Esophagus squamous epithelium (tissue), 5 donors: ENCODE data around the gene NEDD4L. TPM values are rescaled to one million over a fixed set of nuclear protein-coding genes. Genes with fewer than 3 reads are reported as not detected.

ENCODE experiments used
- DNase-seq: peaks from one replicate; lab custom pipeline; 2025; lab: John Stamatoyannopoulos, UW
- H3K27ac ChIP-seq, 4 donors: fragments of 200-600 bp; sonication (generic); one replicate each; pipeline ENCODE4 v1.5.1; 2016 to 2019; ENCODE audit warnings: mild to moderate bottlenecking in 1 of 4
- H3K27me3 ChIP-seq, 4 donors: fragments of 200-600 bp; sonication (generic); 1 replicate in 3 of 4; 2 replicates in 1 of 4; pipeline versions ENCODE4 v1.5.1 to v1.6.0; 2017 to 2021; ENCODE audit warnings: antibody characterized with exemption in 1 of 4
- H3K36me3 ChIP-seq, 3 donors: fragments of 200-600 bp; sonication (generic); one replicate each; pipeline ENCODE4 v1.5.1; 2016 to 2019
- H3K4me1 ChIP-seq, 3 donors: fragments of 200-600 bp; sonication (generic); one replicate each; pipeline ENCODE4 v1.5.1; 2017 to 2019
- H3K4me3 ChIP-seq, 4 donors: fragments of 200-600 bp; sonication (generic); 1 replicate in 3 of 4; 2 replicates in 1 of 4; pipeline ENCODE4 v1.5.1; 2016 to 2019; ENCODE audit warnings: mild to moderate bottlenecking in 2 of 4, moderate library complexity in 1 of 4
- H3K9me3 ChIP-seq, 3 donors: fragments of 200-600 bp; sonication (generic); one replicate each; pipeline ENCODE4 v1.5.1; 2016 to 2019
- POLR2A ChIP-seq, 4 donors: fragments of 450-650 bp; IDR thresholded peaks; one replicate each; pipeline ENCODE4 v1.6.1; 2017; ENCODE audit warnings: antibody characterized with exemption in 4 of 4, mild to moderate bottlenecking in 4 of 4, moderate library complexity in 3 of 4
- WGBS, 2 donors: methylation state at CpG; one replicate each; pipeline ENCODE4 v1.1.5; 2018; 5-methylcytosine and 5-hydroxymethylcytosine counted together
- intact Hi-C: fragments of 100-400 bp; cut with DNase I; formaldehyde crosslinking; loops from one replicate; pipeline ENCODE4 v1.15.0; 2022
- total RNA-seq, 4 donors: library from RNA; depleted of rRNA; stranded (reverse); fragments of >200 nt; gene quantifications; one replicate each; pipeline ENCODE4 v1.1.0, GENCODE V29; 2016
- TF ChIP-seq, protein P1 (sequence below), 6 experiments: fragments of 450-650 bp in 4 of 6; fragments of 200-600 bp in 2 of 6; sonication (generic) in 2 of 6; IDR thresholded peaks; one replicate each; pipeline ENCODE4 v1.5.1; 2016 to 2019; ENCODE audit warnings: antibody characterized with exemption in 6 of 6, mild to moderate bottlenecking in 4 of 6, moderate library complexity in 4 of 6
- donor health status: DM: yes; HTN: yes; CAD: no.

The NEDD4L gene
- total RNA-seq, 4 donors from 2014 or later, result 17.0 to 27.6 (median 21.9) TPM

DNA sequence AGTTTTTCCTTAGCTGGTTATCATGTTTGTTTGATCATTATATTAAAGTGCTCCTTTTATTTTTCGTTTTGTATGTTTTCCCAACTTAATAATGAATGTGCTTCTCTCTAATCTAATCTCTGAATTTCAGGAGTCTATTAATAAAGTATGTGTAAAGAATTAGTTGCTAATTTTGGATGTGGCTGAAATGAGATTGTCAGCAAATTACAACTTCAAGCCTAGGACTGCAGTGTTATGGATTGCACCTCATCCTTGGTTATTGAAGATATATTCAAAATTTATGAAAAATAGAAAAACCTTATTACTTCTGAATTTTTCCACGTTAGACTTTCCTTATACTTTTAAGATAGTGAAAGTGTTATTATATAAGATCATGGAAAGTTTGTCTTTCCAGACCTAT lies 227.7 kb downstream of the NEDD4L start:
- TF ChIP-seq POLR2A (IDR thresholded peaks at IDR 0.05), result no peak
- TF ChIP-seq, protein P1, sequence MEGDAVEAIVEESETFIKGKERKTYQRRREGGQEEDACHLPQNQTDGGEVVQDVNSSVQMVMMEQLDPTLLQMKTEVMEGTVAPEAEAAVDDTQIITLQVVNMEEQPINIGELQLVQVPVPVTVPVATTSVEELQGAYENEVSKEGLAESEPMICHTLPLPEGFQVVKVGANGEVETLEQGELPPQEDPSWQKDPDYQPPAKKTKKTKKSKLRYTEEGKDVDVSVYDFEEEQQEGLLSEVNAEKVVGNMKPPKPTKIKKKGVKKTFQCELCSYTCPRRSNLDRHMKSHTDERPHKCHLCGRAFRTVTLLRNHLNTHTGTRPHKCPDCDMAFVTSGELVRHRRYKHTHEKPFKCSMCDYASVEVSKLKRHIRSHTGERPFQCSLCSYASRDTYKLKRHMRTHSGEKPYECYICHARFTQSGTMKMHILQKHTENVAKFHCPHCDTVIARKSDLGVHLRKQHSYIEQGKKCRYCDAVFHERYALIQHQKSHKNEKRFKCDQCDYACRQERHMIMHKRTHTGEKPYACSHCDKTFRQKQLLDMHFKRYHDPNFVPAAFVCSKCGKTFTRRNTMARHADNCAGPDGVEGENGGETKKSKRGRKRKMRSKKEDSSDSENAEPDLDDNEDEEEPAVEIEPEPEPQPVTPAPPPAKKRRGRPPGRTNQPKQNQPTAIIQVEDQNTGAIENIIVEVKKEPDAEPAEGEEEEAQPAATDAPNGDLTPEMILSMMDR (IDR thresholded peaks at IDR 0.05), result no peak
- H3K4me3 ChIP-seq, result no peak overlapping the region
- intact Hi-C loops, result no loop called here
- no peak for DNase-seq
- no peaks in the 10 kb centered on the region for H3K9me3 ChIP-seq
- no peaks in the 10 kb centered on the region for H3K36me3 ChIP-seq
- H3K27me3 ChIP-seq, result no peaks in the 10 kb centered on the region
- H3K27ac ChIP-seq, result no peak overlapping the region
- 58 to 67% methylated on average over 2 of the region's 2 CpGs for WGBS, 2 donors
- peaks cover 4 to 57% (median 6%) of the 10 kb centered on the region in 3 donors for H3K4me1 ChIP-seq

DNA sequence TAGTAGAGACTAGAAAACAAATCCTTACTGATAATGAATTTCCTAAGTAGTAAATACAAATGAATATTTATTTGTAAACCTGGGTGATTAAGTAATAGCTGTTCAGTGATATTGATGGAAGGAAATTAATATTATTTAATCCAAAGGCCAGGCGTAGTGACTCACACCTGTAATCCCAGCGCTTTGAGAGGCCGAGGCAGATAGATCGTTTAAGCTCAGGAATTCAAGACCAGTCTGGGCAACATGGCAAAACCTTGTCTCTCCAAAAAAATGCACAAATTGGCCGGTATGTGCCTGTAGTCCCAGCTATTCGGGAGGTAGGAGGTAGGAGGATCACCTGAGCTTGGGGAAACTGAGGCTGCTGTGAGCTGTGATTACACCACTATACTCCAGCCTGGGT lies 228.2 kb downstream of the NEDD4L start:
- H3K4me1 ChIP-seq, result peaks cover 4 to 61% (median 6%) of the 10 kb centered on the region in 3 donors
- WGBS, 2 donors, result 53 to 56% methylated on average over 6 of the region's 6 CpGs
- intact Hi-C loops, result no loop called here
- H3K36me3 ChIP-seq, result no peaks in the 10 kb centered on the region
- no peak for DNase-seq
- H3K27ac ChIP-seq, result no peak overlapping the region
- no peaks in the 10 kb centered on the region for H3K9me3 ChIP-seq
- H3K27me3 ChIP-seq, result no peaks in the 10 kb centered on the region
- TF ChIP-seq, protein P1 (IDR thresholded peaks at IDR 0.05), result no peak
- TF ChIP-seq POLR2A (IDR thresholded peaks at IDR 0.05), result no peak
- H3K4me3 ChIP-seq, result no peak overlapping the region

DNA sequence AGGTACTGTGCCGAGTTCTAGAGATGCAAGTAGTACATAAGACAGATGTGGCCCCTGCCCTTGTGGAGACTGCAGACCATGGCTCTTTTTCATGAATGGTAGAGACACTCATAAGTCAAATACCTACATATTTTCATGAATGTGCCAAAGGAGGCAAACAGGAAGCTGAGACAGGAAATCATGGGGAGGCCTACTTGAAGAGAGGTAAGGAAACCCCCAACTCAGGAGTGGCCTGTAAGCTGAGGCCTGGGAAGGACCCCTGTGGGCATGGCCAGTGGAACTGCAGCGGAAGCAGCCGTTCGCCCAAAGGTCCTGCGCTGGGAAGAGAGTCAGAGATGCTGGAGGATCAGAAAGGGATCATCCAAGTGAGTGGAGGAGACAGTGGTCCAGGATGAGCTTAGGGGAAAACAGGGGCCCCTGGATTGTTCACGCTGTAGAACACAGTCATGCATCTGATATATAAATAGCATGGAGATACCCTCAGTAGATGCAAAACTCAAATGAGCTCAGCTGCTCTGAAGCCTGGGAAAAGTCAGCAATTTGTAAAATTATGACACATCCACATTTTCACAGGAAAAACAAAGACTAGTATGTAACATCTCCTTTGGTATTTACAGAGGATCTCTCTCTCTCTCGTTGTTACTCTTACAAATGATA lies 228.9 kb downstream of the NEDD4L start:
- Histone ChIP-seq H3K4me1 (peaks cover 4 to 61% (median 6%) of the 10 kb centered on the region in 3 donors), H3K4me3 (no peak overlapping the region), H3K27me3 (no peaks in the 10 kb centered on the region), H3K36me3 (no peaks in the 10 kb centered on the region), H3K27ac (no peak overlapping the region), H3K9me3 (no peaks in the 10 kb centered on the region)
- 77 to 80% methylated on average over 7 of the region's 7 CpGs for WGBS, 2 donors
- intact Hi-C loops, result no loop called here
- TF ChIP-seq, protein P1 (IDR thresholded peaks at IDR 0.05), result no peak
- no peak for TF ChIP-seq POLR2A (IDR thresholded peaks at IDR 0.05)
- DNase-seq, result no peak

DNA sequence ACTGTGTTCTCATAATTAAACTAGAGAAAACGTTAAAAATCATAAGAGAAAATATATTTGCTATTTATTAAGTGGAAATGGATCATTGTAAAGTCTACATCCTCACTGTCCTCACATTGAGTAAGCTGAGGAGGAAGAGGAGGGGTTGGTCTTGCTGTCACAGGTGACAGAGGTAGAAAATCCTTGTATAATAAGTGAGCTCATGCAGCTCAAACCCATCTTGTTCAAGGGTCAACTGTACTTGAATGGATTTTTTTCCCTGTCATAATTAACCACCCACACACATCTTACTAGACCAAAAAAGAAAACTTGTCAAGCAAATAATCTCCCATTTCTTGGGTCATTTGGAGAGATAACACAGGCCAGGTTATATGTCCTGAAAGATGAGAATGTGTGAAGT lies 231.2 kb downstream of the NEDD4L start:
- no peak overlapping the region for H3K27ac ChIP-seq
- WGBS, 2 donors, result 39 to 90% methylated on average over 1 of the region's 1 CpG
- no peaks in the 10 kb centered on the region for H3K36me3 ChIP-seq
- intact Hi-C loops, result no loop called here
- no peaks in the 10 kb centered on the region for H3K9me3 ChIP-seq
- no peak overlapping the region for H3K4me3 ChIP-seq
- TF ChIP-seq POLR2A (IDR thresholded peaks at IDR 0.05), result no peak
- TF ChIP-seq, protein P1 (IDR thresholded peaks at IDR 0.05), result no peak
- H3K4me1 ChIP-seq, result peaks cover 0 to 49% (median 4%) of the 10 kb centered on the region in 3 donors
- H3K27me3 ChIP-seq, result no peaks in the 10 kb centered on the region
- no peak for DNase-seq

DNA sequence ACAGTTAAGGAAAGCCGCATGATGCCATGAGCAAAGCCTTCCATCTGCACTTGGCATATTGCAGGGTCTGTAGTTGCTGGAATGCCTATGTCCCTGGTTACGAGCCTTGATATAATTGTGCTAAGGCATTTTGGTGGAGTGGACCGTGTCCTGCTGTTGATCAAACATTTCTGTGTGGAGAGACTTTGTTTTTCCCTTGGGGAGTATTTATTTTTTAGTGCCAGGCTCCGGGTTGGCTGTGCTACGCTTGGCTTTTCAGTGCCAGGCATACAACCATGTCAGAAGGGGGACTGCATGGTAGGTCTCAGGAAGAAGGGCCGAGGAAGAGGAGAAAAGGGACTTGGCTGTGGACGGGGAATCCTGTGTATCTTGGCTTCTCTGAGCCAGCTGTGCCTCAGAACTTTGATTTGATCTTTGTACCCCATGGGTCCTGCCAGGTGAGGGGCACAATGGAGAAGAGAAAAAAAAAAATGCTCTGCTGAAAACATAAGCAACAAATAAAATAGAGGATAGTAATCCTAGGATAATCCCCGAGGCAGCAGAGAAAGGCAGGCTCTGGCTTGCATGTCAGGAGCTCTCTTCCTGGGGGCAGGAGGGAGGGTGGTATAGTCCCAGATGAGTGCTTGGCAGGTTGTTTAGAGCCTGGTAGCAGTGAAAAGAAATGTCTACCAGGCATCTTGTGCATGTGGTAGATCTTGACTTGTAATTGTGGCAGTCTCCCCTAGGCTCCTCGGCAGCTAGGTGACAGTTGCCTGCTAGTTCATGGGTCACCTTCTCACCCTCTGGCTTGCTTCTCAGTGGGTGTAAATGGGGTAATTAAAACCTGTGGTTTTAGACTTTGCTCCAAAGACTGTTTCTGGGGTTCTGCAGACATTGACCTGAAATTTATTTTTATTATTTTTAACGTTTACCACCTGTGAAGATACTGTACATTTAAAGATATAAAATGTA lies 233.0 kb downstream of the NEDD4L start:
- H3K4me1 ChIP-seq, result peaks cover 0 to 45% (median 3%) of the 10 kb centered on the region in 3 donors
- no peaks in the 10 kb centered on the region for H3K9me3 ChIP-seq
- 41 to 56% methylated on average over 7 to 9 of the region's 10 CpGs for WGBS, 2 donors
- no peak for DNase-seq
- H3K4me3 ChIP-seq, result no peak overlapping the region
- intact Hi-C loops, result no loop called here
- no peaks in the 10 kb centered on the region for H3K36me3 ChIP-seq
- no peaks in the 10 kb centered on the region for H3K27me3 ChIP-seq
- peak overlapping the region in 2 of 4 donors; percentile 49 to 65 for H3K27ac ChIP-seq
- TF ChIP-seq, protein P1 (IDR thresholded peaks at IDR 0.05), result no peak
- no peak for TF ChIP-seq POLR2A (IDR thresholded peaks at IDR 0.05)
